Adrenal gland (tissue), 12 donors: ENCODE data around the gene GNB3. TPM values are rescaled to one million over a fixed set of nuclear protein-coding genes. Genes with fewer than 3 reads are reported as not detected.

ENCODE experiments used
- DNase-seq, 7 donors: peaks; one replicate each; pipeline ENCODE4 v3.0.0-alpha.2; 2019 to 2020
- H3K27ac ChIP-seq, 5 donors: fragments of 200-600 bp; sonication (generic) in 4 of 5; 1 replicate in 3 of 5; 2 replicates in 2 of 5; pipeline versions ENCODE4 v1.5.1 to v1.8.0; 2016 to 2020; ENCODE audit warnings: mild to moderate bottlenecking in 1 of 5
- H3K27me3 ChIP-seq: fragments of 200-600 bp; 2 replicates; pipeline ENCODE4 v1.8.0; 2021
- H3K36me3 ChIP-seq, 2 donors: fragments of 200-600 bp; replicated peaks in 1 of 2; 1 replicate in 1 of 2; 2 replicates in 1 of 2; pipeline versions ENCODE4 v1.5.1 to v1.8.0; 2018 to 2022
- H3K4me1 ChIP-seq, 2 donors: fragments of 200-600 bp; replicated peaks in 1 of 2; 1 replicate in 1 of 2; 2 replicates in 1 of 2; pipeline versions ENCODE4 v1.5.1 to v1.8.0; 2018 to 2021
- H3K4me3 ChIP-seq, 4 donors: fragments of 200-600 bp; sonication (generic) in 3 of 4; one replicate each; pipeline ENCODE4 v1.5.1; 2016 to 2018
- H3K9me3 ChIP-seq, 3 donors: fragments of 200-600 bp; sonication (generic) in 1 of 3; replicated peaks in 1 of 3; 1 replicate in 2 of 3; 2 replicates in 1 of 3; pipeline versions ENCODE4 v1.5.1 to v1.8.0; 2016 to 2021
- POLR2A ChIP-seq, 2 donors: fragments of 450-650 bp; IDR thresholded peaks; one replicate each; pipeline ENCODE4 v1.6.1; 2017; ENCODE audit warnings: antibody characterized with exemption in 2 of 2, mild to moderate bottlenecking in 2 of 2, moderate library complexity in 1 of 2
- WGBS, 4 donors: extraction: QIAGEN DNeasy Blood & Tissue Kit in 2 of 4; methylation state at CpG; one replicate each; pipeline versions ENCODE4 v1.1.5 to v1.1.7; 2013 to 2017; 5-methylcytosine and 5-hydroxymethylcytosine counted together
- intact Hi-C, 2 donors: fragments of 100-400 bp; cut with DNase I; formaldehyde crosslinking; loops; one replicate each; pipeline versions ENCODE4 v1.14.1 to v1.15.0; 2022 to 2023
- polyA plus RNA-seq, 3 donors: library from polyadenylated mRNA; stranded (reverse); fragments of 200-250 nt in 2 of 3; fragments of 350-450 nt in 1 of 3; fragmentation: Illumina TruSeq in 1 of 3; extraction: RNeasy Lipid Tissue Mini Kit (QIAGEN cat#74804) in 1 of 3; gene quantifications; one replicate each; pipeline ENCODE4 v1.2.3, GENCODE V29; 2013 to 2014
- total RNA-seq, 9 donors: library from RNA; depleted of rRNA in 4 of 9; stranded (reverse); fragments of >200 nt in 4 of 9; fragments of 120-200 nt in 1 of 9; fragmentation: NEBNext Ultra II Directional in 1 of 9; extraction: Animal tissue kit (Norgen Biotek cat#: 25700) in 1 of 9; gene quantifications; one replicate each; pipeline versions ENCODE4 v1.1.0 to v1.2.4, GENCODE V29; 2013 to 2023
- TF ChIP-seq, protein P1 (sequence below), 6 experiments: fragments of 450-650 bp in 4 of 6; fragments of 200-600 bp in 2 of 6; sonication (generic) in 1 of 6; IDR thresholded peaks; 1 replicate in 5 of 6; 2 replicates in 1 of 6; pipeline versions ENCODE4 v1.5.1 to v1.8.0; 2016 to 2021; ENCODE audit warnings: antibody characterized with exemption in 6 of 6, mild to moderate bottlenecking in 2 of 6, moderate library complexity in 1 of 6
- donor health status: healthy with polysubstance abuse.
- donor health status: Bipolar disorder and iron deficiency.
- donor health status: DM: yes; HTN: yes; CAD: no.
- donor health status: DM: no; HTN: no; CAD: no.
- donor health status: DM: no; HTN: no; CAD: no.
- donor health status: DM: yes; HTN: yes; CAD: no.

The GNB3 gene
- total and polyA plus RNA-seq, 12 donors = 0.44 to 22.4 (median 1.7) TPM; not detected in 1

DNA sequence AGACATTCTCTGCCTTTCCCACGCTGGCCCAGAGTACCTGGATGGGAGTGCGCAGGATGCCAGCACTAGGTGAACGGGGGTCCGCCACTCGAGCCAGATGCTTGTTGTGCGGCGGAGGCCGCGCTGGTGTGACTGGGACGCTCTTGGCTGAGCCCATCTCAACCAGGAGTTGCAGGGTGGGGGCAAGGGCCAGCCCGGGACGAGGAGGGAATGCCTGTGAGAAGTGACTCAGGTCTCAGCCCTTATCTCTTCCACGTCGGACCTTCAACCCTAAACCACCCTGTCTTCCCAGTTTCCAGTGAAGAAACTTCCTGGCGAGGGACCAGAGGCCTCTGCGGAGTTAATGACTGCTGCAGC, 10.0 kb downstream of the GNB3 start:
- peaks cover 13 to 24% of the 10 kb centered on the region in 2 donors for H3K4me1 ChIP-seq

GRCh38 chr12:6851153-6851920, 10.6 kb downstream of the GNB3 start, which contains the start of gene CDCA3:
Gene CDCA3, minus strand, starts transcription at chr12:6851286. Its CDS starts 334 bp downstream, at chr12:6850952.
- H3K36me3 ChIP-seq = peaks cover 0 to 13% of the 10 kb centered on the region in 2 donors
- H3K4me3 ChIP-seq = peak within 1 kb of the TSS in 3 of 4 donors; percentile 57 to 67 (median 63)
- peaks cover 13 to 24% of the 10 kb centered on the region in 2 donors for H3K4me1 ChIP-seq
- intact Hi-C loops = no loop called here
- no peaks in the 10 kb centered on the region for H3K27me3 ChIP-seq
- peak within 1 kb of the TSS; percentile 84 to 98 (median 95) for H3K27ac ChIP-seq
- DNase-seq = peak; percentile 96 to 99 (median 98)
- TF ChIP-seq, protein P1, sequence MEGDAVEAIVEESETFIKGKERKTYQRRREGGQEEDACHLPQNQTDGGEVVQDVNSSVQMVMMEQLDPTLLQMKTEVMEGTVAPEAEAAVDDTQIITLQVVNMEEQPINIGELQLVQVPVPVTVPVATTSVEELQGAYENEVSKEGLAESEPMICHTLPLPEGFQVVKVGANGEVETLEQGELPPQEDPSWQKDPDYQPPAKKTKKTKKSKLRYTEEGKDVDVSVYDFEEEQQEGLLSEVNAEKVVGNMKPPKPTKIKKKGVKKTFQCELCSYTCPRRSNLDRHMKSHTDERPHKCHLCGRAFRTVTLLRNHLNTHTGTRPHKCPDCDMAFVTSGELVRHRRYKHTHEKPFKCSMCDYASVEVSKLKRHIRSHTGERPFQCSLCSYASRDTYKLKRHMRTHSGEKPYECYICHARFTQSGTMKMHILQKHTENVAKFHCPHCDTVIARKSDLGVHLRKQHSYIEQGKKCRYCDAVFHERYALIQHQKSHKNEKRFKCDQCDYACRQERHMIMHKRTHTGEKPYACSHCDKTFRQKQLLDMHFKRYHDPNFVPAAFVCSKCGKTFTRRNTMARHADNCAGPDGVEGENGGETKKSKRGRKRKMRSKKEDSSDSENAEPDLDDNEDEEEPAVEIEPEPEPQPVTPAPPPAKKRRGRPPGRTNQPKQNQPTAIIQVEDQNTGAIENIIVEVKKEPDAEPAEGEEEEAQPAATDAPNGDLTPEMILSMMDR (IDR thresholded peaks at IDR 0.05) = peak in 1 of 6 experiments; percentile 21
- peak; percentile 88 to 94 for TF ChIP-seq POLR2A (IDR thresholded peaks at IDR 0.05)
- no peaks in the 10 kb centered on the region for H3K9me3 ChIP-seq
- 0 to 1% (median 1%) methylated on average over 31 to 37 of the region's 37 CpGs for WGBS, 4 donors

More for the DNA sequence above, 10.0 kb downstream of the GNB3 start:
- Histone ChIP-seq H3K27me3 (no peaks in the 10 kb centered on the region), H3K9me3 (no peaks in the 10 kb centered on the region), H3K4me3 (peak overlapping the region in 1 of 4 donors; percentile 63), H3K27ac (peak overlapping the region in 3 of 5 donors; percentile 84 to 98 (median 95)), H3K36me3 (peaks cover 0 to 7% of the 10 kb centered on the region in 2 donors)
- peak in 3 of 7 donors; percentile 84 to 91 (median 88) for DNase-seq
- TF ChIP-seq, protein P1 (IDR thresholded peaks at IDR 0.05) = no peak
- TF ChIP-seq POLR2A (IDR thresholded peaks at IDR 0.05) = no peak
- WGBS, 4 donors = 19 to 46% (median 35%) methylated on average over 4 to 16 of the region's 16 CpGs
- intact Hi-C loops = no loop called here

DNA sequence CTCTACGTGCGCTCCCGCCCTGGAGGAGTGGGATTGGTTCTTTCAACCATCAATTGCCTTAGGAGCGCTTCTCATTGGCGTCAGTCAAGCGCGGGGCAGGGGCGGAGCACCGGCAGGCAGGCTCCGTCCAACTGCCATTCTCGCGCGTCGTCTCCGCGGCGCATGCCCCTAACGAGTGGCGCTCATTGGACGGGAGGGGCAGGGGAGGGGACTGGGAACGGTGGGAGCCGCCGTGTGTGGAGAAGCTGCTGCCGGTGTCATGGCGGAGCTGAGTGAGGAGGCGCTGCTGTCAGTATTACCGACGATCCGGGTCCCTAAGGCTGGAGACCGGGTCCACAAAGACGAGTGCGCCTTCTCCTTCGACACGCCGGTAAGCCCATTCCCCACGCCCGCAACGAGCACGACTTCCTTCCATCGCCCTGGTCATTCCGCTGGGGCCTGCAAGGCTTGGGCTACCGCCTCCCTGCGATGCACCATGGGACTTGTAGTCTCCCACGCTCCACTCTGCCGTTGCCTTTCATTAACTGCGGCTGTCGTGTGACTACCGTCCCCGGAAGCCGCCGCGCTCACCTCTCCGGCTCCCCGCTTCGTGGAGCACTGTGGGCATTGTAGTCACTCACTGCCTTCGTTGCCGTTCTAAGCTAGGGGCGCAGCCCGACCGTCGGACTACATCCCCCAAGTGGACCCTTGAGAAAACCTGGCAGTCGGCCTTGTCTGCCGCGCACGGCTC, 11.4 kb downstream of the GNB3 start, which contains the start of gene USP5:
Gene USP5, plus strand, starts transcription at position 230 of the 730 bp plus-strand sequence. Its CDS starts 30 bp downstream, at position 260.
- WGBS, 4 donors = 0 to 1% (median 0%) methylated on average over 6 to 65 of the region's 65 CpGs
- intact Hi-C loops = no loop called here
- TF ChIP-seq, protein P1 (IDR thresholded peaks at IDR 0.05) = no peak
- TF ChIP-seq POLR2A (IDR thresholded peaks at IDR 0.05) = peak; percentile 46 to 80
- Histone ChIP-seq H3K36me3 (peaks cover 0 to 20% of the 10 kb centered on the region in 2 donors), H3K27ac (peak within 1 kb of the TSS; percentile 84 to 98 (median 95)), H3K9me3 (no peaks in the 10 kb centered on the region), H3K27me3 (no peaks in the 10 kb centered on the region), H3K4me1 (peaks cover 13 to 24% of the 10 kb centered on the region in 2 donors), H3K4me3 (peak within 1 kb of the TSS in 3 of 4 donors; percentile 63 to 69 (median 67))
- peak; percentile 98 to 100 (median 99) for DNase-seq
